ENCODE results near the gene SIGLEC1. TPM values are rescaled to one million over a fixed set of nuclear protein-coding genes. Genes with fewer than 3 reads are reported as not detected.

SIGLEC1 gene
- total and polyA plus RNA-seq, 2 of the 4 experiments (the other 2 are of a cell fraction) = not detected

- 90% methylated on average over 10 of the region's 26 CpGs; no CpG with 5 or more reads in 1 of the 2 experiments for WGBS, 2 experiments (ENCODE audit: extremely low coverage in 2 of 2, insufficient read length in 1 of 2)
- no peak overlapping the region for H3K27ac ChIP-seq (ENCODE audit: insufficient read depth, low read length)
- peaks cover 5% of the 10 kb centered on the region for H3K9me1 ChIP-seq (ENCODE audit: insufficient read depth, low read length)
- no peak overlapping the region for H4K91ac ChIP-seq (ENCODE audit: insufficient read depth, low read depth, low read length)
- H3K18ac ChIP-seq (ENCODE audit: low read depth, low read length) = no peak overlapping the region
- H2AK9ac ChIP-seq (replicated peaks; ENCODE audit: low read depth, low read length, poor library complexity) = no peak overlapping the region
- intact Hi-C loops (cut with micrococcal nuclease) = loop anchor here (1.0 kb wide), 1 partner anchor 67 kb away; the partner anchor contains the start of gene AP5S1
- no peak overlapping the region for H2BK120ac ChIP-seq (ENCODE audit: low read depth, low read length)
- no peak overlapping the region for H3K4me2 ChIP-seq (ENCODE audit: low read depth, low read length)
- no peaks in the 10 kb centered on the region for H3K9me3 ChIP-seq (ENCODE audit: control insufficient read depth, insufficient read depth, low read length)
- dilution Hi-C loops (cut with HindIII; ENCODE audit: low sequenced_read_pairs, unreplicated experiment) = no loop called here
- 0 out of 2 replicates have a peak, but pooled peaks cover 6% of the 10 kb centered on the region for H4K20me1 ChIP-seq (ENCODE audit: insufficient read depth, low read length)
- no peaks in the 10 kb centered on the region for H3K79me1 ChIP-seq (ENCODE audit: low read depth in 1 of 2, low read length in 2 of 2)
- H3K36me3 ChIP-seq (ENCODE audit: control insufficient read depth, insufficient read depth, low read length) = peaks cover 10% of the 10 kb centered on the region
- ChIA-PET POLR2A (ENCODE audit: unreplicated experiment) (no interaction called here), CTCF (interaction anchor here (0.6 to 1.4 kb wide), 4 partner anchors 14 to 90 kb away, joined by 3 read pairs; partner anchors contain the start of gene CENPB)
- H3K4me1 ChIP-seq (ENCODE audit: control insufficient read depth, insufficient read depth, low read length) = no peaks in the 10 kb centered on the region
- no TSS peak for BruUV-seq (replicated peaks)
- no peak overlapping the region for H2BK5ac ChIP-seq (ENCODE audit: low read depth, low read length, poor library complexity, severe bottlenecking)
- in situ Hi-C loops (cut with MboI; ENCODE audit: low sequenced_read_pairs) = no loop called here
- TF ChIP-seq RFX5 (IDR thresholded peaks at IDR 0.05; ENCODE audit: low read depth, low read length) = no peak
- no peak for TF ChIP-seq CTCF (conservative IDR thresholded peaks at IDR 0.05; ENCODE audit: low read depth, low read length)
- no peak for TF ChIP-seq CEBPB (IDR thresholded peaks at IDR 0.05; ENCODE audit: low read depth, low read length)
- TF ChIP-seq RAD21 (IDR thresholded peaks at IDR 0.05; ENCODE audit: low read length) = no peak
- no peak for TF ChIP-seq POLR2A (IDR thresholded peaks at IDR 0.05; ENCODE audit: low read depth, low read length)
- TF ChIP-seq CHD1 (IDR thresholded peaks at IDR 0.05; ENCODE audit: low read depth, low read length) = no peak
- TF ChIP-seq NFE2L2 (IDR thresholded peaks at IDR 0.05; ENCODE audit: low read depth, low read length) = no peak
- no peak for TF ChIP-seq MAFK (IDR thresholded peaks at IDR 0.05; ENCODE audit: low read depth, low read length)
- TF ChIP-seq SMC3 (IDR thresholded peaks at IDR 0.05; ENCODE audit: low read depth, low read length) = no peak
- TF ChIP-seq MAZ (IDR thresholded peaks at IDR 0.05; ENCODE audit: borderline replicate concordance, low read depth, low read length) = no peak
- TF ChIP-seq RCOR1 (IDR thresholded peaks at IDR 0.05; ENCODE audit: insufficient replicate concordance, low read length) = no peak
- TF ChIP-seq MXI1 (IDR thresholded peaks at IDR 0.05; ENCODE audit: borderline replicate concordance, low read depth, low read length) = no peak
- no peak for TF ChIP-seq FOS (IDR thresholded peaks at IDR 0.05; ENCODE audit: low read depth, low read length)
- TF ChIP-seq USF2 (IDR thresholded peaks at IDR 0.05; ENCODE audit: low read depth, low read length) = no peak
- H3K14ac ChIP-seq (replicated peaks; ENCODE audit: low read depth, low read length) = no peak overlapping the region
- no peak overlapping the region for H2BK20ac ChIP-seq (ENCODE audit: low read depth, low read length)
- no peak overlapping the region for H2BK15ac ChIP-seq (ENCODE audit: low read depth, low read length)
- H3K9ac ChIP-seq (ENCODE audit: low read depth, low read length) = no peak overlapping the region
- no peak overlapping the region for H2AFZ ChIP-seq (replicated peaks; ENCODE audit: low read length, poor library complexity)
- DNase-seq (no peak), ATAC-seq (ENCODE audit: low read depth) (no peak)
- H4K8ac ChIP-seq (ENCODE audit: low read depth in 2 of 2, low read length in 2 of 2) = no peak overlapping the region
- H3K4me3 ChIP-seq (ENCODE audit: insufficient read depth, low read depth, low read length) = no peak overlapping the region
- no peaks in the 10 kb centered on the region; the same call in 1 of the 2 replicates for H3K27me3 ChIP-seq (ENCODE audit: control insufficient read depth, insufficient read depth, low read length)
- no peak overlapping the region for H3K56ac ChIP-seq (ENCODE audit: extremely low read depth, insufficient read depth, low read length)
- H2AK5ac ChIP-seq (ENCODE audit: low read depth, low read length) = no peak overlapping the region
- no peak overlapping the region for H4K5ac ChIP-seq (ENCODE audit: low read depth, low read length)
- H3K4ac ChIP-seq (ENCODE audit: low read depth, low read length) = no peak overlapping the region
- no peak overlapping the region for H3K23ac ChIP-seq (ENCODE audit: low read depth, low read length)
Observed at GRCh38 chr20:3753501-3754275, 41.3 kb upstream of the SIGLEC1 start.

Data from IMR-90 (cell line).